Heart left ventricle (tissue), 16 donors: ENCODE measurements around the gene BCL2L12. TPM values are rescaled to one million over a fixed set of nuclear protein-coding genes. Genes with fewer than 3 reads are reported as not detected.

ENCODE experiments used
- ATAC-seq, 4 donors: fragments of 200-7000 bp; cut with Tn5 transposase; one replicate each; pipeline ENCODE4 v1.9.1; 2020 to 2022; ENCODE audit warnings: moderate library complexity in 4 of 4, mild to moderate bottlenecking in 3 of 4, moderate number of reproducible peaks in 1 of 4
- DNase-seq, 5 donors: peaks; one replicate each; pipeline ENCODE4 v3.0.0-alpha.2; 2020
- H3K27ac ChIP-seq, 12 donors: fragments of 200-600 bp; sonication (generic) in 4 of 12; one replicate each; pipeline versions ENCODE4 v1.5.0 to v1.8.0; 2016 to 2022; ENCODE audit warnings: mild to moderate bottlenecking in 2 of 12
- H3K27me3 ChIP-seq, 9 donors: fragments of 200-600 bp; sonication (generic) in 2 of 9; one replicate each; pipeline versions ENCODE4 v1.5.1 to v1.8.0; 2016 to 2022; ENCODE audit warnings: mild to moderate bottlenecking in 3 of 9
- H3K36me3 ChIP-seq, 9 donors: fragments of 200-600 bp; sonication (generic) in 2 of 9; one replicate each; pipeline versions ENCODE4 v1.5.0 to v1.8.0; 2018 to 2022; ENCODE audit warnings: mild to moderate bottlenecking in 2 of 9
- H3K4me1 ChIP-seq, 12 donors: fragments of 200-600 bp; sonication (generic) in 4 of 12; one replicate each; pipeline versions ENCODE4 v1.5.0 to v1.8.0; 2016 to 2022; ENCODE audit warnings: mild to moderate bottlenecking in 3 of 12
- H3K4me3 ChIP-seq, 12 donors: fragments of 200-600 bp; sonication (generic) in 4 of 12; one replicate each; pipeline versions ENCODE4 v1.5.0 to v1.8.0; 2017 to 2022; ENCODE audit warnings: mild to moderate bottlenecking in 9 of 12, moderate library complexity in 4 of 12
- H3K9me3 ChIP-seq, 12 donors: fragments of 200-600 bp; sonication (generic) in 4 of 12; one replicate each; pipeline versions ENCODE4 v1.5.0 to v1.8.0; 2016 to 2022; ENCODE audit warnings: mild to moderate bottlenecking in 1 of 12
- POLR2A ChIP-seq, 2 donors: fragments of 450-650 bp; IDR thresholded peaks; one replicate each; pipeline ENCODE4 v1.6.1; 2017; ENCODE audit warnings: antibody characterized with exemption in 2 of 2, mild to moderate bottlenecking in 2 of 2, moderate library complexity in 2 of 2
- WGBS, 4 donors: extraction: QIAGEN DNeasy Blood & Tissue Kit in 2 of 4; methylation state at CpG; one replicate each; pipeline versions ENCODE4 v1.1.5 to v1.1.7; 2013 to 2018; 5-methylcytosine and 5-hydroxymethylcytosine counted together
- intact Hi-C, 10 donors: fragments of 100-400 bp; cut with DNase I; formaldehyde crosslinking; loops; one replicate each; pipeline versions ENCODE4 v1.11.1 to v1.14.2; 2022
- polyA plus RNA-seq, 2 donors: library from polyadenylated mRNA; stranded (reverse); fragments of 200-250 nt; gene quantifications; one replicate each; pipeline ENCODE4 v1.2.3, GENCODE V29; 2013
- total RNA-seq, 9 donors: library from RNA; depleted of rRNA in 2 of 9; stranded (reverse); fragments of >200 nt in 2 of 9; fragmentation: NEBNext Ultra II Directional in 3 of 9; extraction: Animal tissue kit (Norgen Biotek cat#: 25700) in 3 of 9; gene quantifications; one replicate each; pipeline versions ENCODE4 v1.1.0 to v1.2.4, GENCODE V29; 2016 to 2023
- TF ChIP-seq, protein P1 (sequence below), 12 donors: fragments of 200-600 bp; sonication (generic) in 4 of 12; IDR thresholded peaks; one replicate each; pipeline versions ENCODE4 v1.5.0 to v1.8.0; 2018 to 2022; ENCODE audit warnings: antibody characterized with exemption in 12 of 12, mild to moderate bottlenecking in 5 of 12
- donor health status: ischemic (EF 13 %, LVEDD 7.1; RV severe dilation, severe dysfunction).
- donor health status: healthy with polysubstance abuse.
- donor health status: DM: no; HTN: yes; CAD: no.
- donor health status: DM: no; HTN: no; CAD: no.
- donor health status: ischemic (EF 25% LVEDD 6.9; RV normal size, moderate dysfunction).
- donor health status: ischemic (EF 25% LVEDD 5.7; RV mildly dilated, moderate dysfunction).
- donor health status: healthy.
- donor health status: DM: yes; HTN: yes; CAD: no.
- donor health status: ischemic (EF 35%, LVEDD 5.7; RV mildly dilated, moderate dysfunction).
- donor health status: nonischemic (EF 11% LVEDD 7.7; RV severe dilation, severe dysfunction).
- donor health status: DM: yes; HTN: yes; CAD: no.
- donor health status: PGD.
- donor health status: ischemic (EF 29% LVEDD 5.4; RV normal size, mild dysfunction).
- donor health status: nonischemic (EF 23%, LVEDD 6.1; RV moderate dilation, normal function).

BCL2L12 gene
- total and polyA plus RNA-seq, 11 donors, result 5.9 to 18.6 (median 10.5) TPM

DNA sequence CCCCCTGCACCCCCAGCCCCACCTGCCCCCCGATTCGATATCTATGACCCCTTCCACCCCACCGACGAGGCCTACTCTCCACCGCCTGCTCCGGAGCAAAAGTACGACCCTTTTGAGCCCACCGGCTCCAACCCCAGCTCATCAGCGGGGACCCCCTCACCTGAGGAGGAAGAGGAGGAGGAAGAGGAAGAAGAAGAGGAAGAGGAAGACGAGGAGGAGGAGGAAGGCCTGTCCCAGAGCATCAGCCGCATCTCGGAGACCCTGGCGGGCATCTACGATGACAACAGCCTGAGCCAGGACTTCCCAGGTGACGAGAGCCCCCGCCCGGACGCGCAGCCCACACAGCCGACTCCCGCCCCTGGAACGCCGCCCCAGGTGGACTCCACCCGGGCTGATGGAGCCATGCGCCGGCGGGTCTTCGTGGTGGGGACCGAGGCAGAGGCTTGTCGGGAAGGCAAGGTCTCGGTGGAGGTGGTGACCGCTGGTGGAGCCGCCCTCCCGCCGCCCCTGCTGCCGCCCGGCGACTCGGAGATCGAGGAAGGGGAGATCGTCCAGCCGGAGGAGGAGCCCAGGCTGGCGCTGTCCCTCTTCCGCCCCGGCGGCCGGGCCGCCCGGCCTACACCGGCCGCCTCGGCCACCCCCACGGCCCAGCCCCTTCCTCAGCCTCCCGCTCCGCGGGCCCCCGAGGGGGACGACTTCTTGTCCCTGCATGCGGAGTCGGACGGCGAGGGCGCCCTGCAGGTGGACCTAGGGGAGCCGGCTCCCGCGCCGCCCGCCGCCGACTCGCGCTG is 14.5 kb upstream of the BCL2L12 start:
- WGBS, 4 donors, result 93 to 96% (median 95%) methylated on average over 25 to 72 of the region's 72 CpGs
- intact Hi-C loops, result no loop called here
- DNase-seq, result no peak
- Histone ChIP-seq H3K27me3 (no peaks in the 10 kb centered on the region), H3K4me1 (no peaks in the 10 kb centered on the region), H3K9me3 (no peaks in the 10 kb centered on the region), H3K27ac (no peak overlapping the region), H3K4me3 (no peak overlapping the region), H3K36me3 (peaks cover 0 to 94% (median 88%) of the 10 kb centered on the region in 9 donors)
- ATAC-seq, result no peak
- TF ChIP-seq, protein P1, sequence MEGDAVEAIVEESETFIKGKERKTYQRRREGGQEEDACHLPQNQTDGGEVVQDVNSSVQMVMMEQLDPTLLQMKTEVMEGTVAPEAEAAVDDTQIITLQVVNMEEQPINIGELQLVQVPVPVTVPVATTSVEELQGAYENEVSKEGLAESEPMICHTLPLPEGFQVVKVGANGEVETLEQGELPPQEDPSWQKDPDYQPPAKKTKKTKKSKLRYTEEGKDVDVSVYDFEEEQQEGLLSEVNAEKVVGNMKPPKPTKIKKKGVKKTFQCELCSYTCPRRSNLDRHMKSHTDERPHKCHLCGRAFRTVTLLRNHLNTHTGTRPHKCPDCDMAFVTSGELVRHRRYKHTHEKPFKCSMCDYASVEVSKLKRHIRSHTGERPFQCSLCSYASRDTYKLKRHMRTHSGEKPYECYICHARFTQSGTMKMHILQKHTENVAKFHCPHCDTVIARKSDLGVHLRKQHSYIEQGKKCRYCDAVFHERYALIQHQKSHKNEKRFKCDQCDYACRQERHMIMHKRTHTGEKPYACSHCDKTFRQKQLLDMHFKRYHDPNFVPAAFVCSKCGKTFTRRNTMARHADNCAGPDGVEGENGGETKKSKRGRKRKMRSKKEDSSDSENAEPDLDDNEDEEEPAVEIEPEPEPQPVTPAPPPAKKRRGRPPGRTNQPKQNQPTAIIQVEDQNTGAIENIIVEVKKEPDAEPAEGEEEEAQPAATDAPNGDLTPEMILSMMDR (IDR thresholded peaks at IDR 0.05), result no peak
- no peak for TF ChIP-seq POLR2A (IDR thresholded peaks at IDR 0.05)

DNA sequence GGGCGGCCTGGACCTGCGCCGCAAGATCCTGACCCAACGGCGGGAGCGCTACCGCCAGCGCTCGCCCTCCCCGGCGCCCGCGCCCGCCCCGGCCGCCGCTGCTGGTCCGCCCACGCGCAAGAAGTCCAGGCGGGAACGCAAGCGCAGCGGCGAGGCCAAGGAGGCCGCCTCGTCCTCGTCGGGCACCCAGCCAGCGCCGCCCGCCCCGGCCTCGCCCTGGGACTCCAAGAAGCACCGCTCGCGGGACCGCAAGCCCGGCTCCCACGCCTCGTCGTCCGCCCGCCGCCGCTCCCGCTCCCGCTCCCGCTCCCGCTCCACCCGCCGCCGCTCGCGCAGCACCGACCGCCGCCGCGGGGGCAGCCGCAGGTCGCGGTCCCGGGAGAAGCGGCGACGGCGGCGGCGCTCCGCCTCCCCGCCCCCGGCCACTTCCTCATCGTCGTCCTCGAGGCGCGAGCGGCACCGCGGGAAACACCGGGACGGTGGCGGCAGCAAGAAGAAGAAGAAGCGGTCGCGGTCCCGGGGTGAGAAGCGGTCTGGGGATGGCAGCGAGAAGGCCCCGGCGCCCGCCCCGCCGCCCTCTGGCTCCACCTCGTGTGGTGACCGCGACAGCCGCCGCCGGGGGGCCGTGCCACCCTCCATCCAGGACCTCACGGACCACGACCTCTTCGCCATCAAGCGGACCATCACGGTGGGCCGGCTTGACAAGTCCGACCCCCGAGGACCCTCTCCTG is 13.7 kb upstream of the BCL2L12 start:
- ATAC-seq, result no peak
- 95 to 97% (median 96%) methylated on average over 89 to 110 of the region's 110 CpGs for WGBS, 4 donors

DNA sequence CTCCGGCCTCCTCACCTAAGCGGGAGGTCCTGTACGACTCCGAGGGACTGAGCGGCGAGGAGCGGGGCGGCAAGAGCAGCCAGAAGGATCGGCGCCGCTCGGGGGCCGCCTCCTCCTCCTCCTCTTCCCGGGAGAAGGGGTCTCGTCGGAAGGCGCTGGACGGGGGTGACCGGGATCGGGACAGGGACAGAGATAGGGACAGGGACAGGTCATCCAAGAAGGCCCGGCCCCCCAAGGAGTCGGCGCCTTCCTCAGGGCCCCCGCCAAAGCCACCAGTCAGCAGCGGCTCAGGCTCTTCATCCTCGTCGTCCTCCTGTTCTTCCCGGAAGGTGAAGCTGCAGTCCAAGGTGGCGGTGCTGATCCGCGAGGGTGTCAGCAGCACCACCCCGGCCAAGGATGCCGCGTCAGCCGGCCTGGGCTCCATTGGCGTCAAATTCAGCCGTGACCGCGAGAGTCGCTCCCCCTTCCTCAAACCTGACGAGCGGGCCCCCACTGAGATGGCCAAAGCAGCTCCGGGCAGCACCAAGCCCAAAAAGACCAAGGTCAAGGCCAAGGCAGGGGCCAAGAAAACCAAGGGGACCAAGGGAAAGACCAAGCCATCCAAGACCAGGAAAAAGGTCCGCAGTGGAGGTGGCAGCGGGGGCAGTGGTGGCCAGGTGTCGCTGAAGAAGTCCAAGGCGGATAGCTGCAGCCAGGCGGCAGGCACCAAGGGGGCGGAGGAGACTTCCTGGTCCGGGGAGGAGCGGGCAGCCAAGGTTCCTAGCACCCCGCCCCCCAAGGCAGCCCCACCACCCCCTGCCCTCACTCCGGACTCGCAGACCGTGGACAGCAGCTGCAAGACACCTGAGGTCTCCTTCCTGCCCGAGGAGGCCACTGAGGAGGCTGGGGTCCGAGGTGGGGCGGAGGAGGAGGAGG is 12.9 kb upstream of the BCL2L12 start:
- ATAC-seq, result no peak
- intact Hi-C loops, result no loop called here
- TF ChIP-seq, protein P1 (IDR thresholded peaks at IDR 0.05), result no peak
- TF ChIP-seq POLR2A (IDR thresholded peaks at IDR 0.05), result no peak
- Histone ChIP-seq H3K27ac (no peak overlapping the region), H3K27me3 (no peaks in the 10 kb centered on the region), H3K9me3 (no peaks in the 10 kb centered on the region), H3K4me3 (no peak overlapping the region), H3K4me1 (no peaks in the 10 kb centered on the region), H3K36me3 (peaks cover 0 to 94% (median 88%) of the 10 kb centered on the region in 9 donors)
- no peak for DNase-seq
- WGBS, 4 donors, result 94 to 95% (median 95%) methylated on average over 43 to 58 of the region's 58 CpGs

More for the DNA sequence above, 13.7 kb upstream of the BCL2L12 start:
- no peaks in the 10 kb centered on the region for H3K4me1 ChIP-seq
- H3K9me3 ChIP-seq, result no peaks in the 10 kb centered on the region
- no peaks in the 10 kb centered on the region for H3K27me3 ChIP-seq
- intact Hi-C loops, result no loop called here
- no peak for TF ChIP-seq POLR2A (IDR thresholded peaks at IDR 0.05)
- TF ChIP-seq, protein P1 (IDR thresholded peaks at IDR 0.05), result no peak
- no peak for DNase-seq
- no peak overlapping the region for H3K27ac ChIP-seq
- peaks cover 0 to 94% (median 88%) of the 10 kb centered on the region in 9 donors for H3K36me3 ChIP-seq
- H3K4me3 ChIP-seq, result no peak overlapping the region
